ENCODE results near the gene METTL14. TPM values are rescaled to one million over a fixed set of nuclear protein-coding genes. Genes with fewer than 3 reads are reported as not detected.

The METTL14 gene
- total RNA-seq = 15.9 and 29.3 TPM in 2 replicates

GRCh38 chr4:118684873-118685811 lies at the start of gene METTL14:
METTL14 (plus strand) TSS chr4:118685392; CDS start chr4:118685535, 143 bp downstream.

Other genes starting within 250 kb of the METTL14 start
- gene SEC24D, start 150.7 kb downstream of the METTL14 start, total RNA-seq = 25.7 and 65.6 TPM in 2 replicates
- gene SYNPO2, start 203.5 kb downstream of the METTL14 start, total RNA-seq = 0.32 and 0.44 TPM in 2 replicates

Measured in bladder microvascular endothelial cell (primary cell).